Astrocyte (in vitro differentiated cells and primary cell): ENCODE measurements around the gene DLGAP1. TPM values are rescaled to one million over a fixed set of nuclear protein-coding genes. Genes with fewer than 3 reads are reported as not detected.

Source experiments
- DNase-seq: peaks from one replicate; pipeline ENCODE4 v3.0.0-alpha.2; 2010; ENCODE audit warnings: low read depth
- FAIRE-seq: peaks from 2 replicates; lab custom pipeline; 2011; peaks lifted over from hg19 to GRCh38; lab: Jason Lieb, UNC
- H2AFZ ChIP-seq: 2 replicates; pipeline ENCODE4 v1.6.0; 2012; ENCODE audit warnings: low read depth, low read length, inconsistent platforms
- H3K27ac ChIP-seq: 2 replicates; pipeline ENCODE4 v1.5.1; 2011; ENCODE audit warnings: low read depth, low read length, inconsistent platforms
- H3K27me3 ChIP-seq: 2 replicates; pipeline ENCODE4 v1.6.0; 2011; ENCODE audit warnings: low read length, inconsistent platforms; ENCODE audit not compliant: insufficient read depth
- H3K36me3 ChIP-seq: 2 replicates; pipeline ENCODE4 v1.5.1; 2011; ENCODE audit warnings: low read length, inconsistent platforms; ENCODE audit not compliant: insufficient read depth
- H3K4me1 ChIP-seq: 2 replicates; pipeline ENCODE4 v1.5.1; 2011; ENCODE audit warnings: low read length, inconsistent platforms; ENCODE audit not compliant: insufficient read depth
- H3K4me2 ChIP-seq: 2 replicates; pipeline ENCODE4 v1.6.0; 2012; ENCODE audit warnings: low read length, inconsistent platforms
- H3K4me3 ChIP-seq: 2 replicates; pipeline ENCODE4 v1.5.1; 2011; ENCODE audit warnings: low read depth, mild to moderate bottlenecking, low read length, inconsistent platforms; ENCODE audit not compliant: insufficient read depth
- H3K79me2 ChIP-seq: 2 replicates; pipeline ENCODE4 v1.6.0; 2012; ENCODE audit warnings: mild to moderate bottlenecking, low read length, inconsistent platforms; ENCODE audit not compliant: insufficient read depth
- H3K9ac ChIP-seq: 2 replicates; pipeline ENCODE4 v1.6.0; 2012; ENCODE audit warnings: mild to moderate bottlenecking, low read length, inconsistent platforms
- H3K9me3 ChIP-seq: 2 replicates; pipeline ENCODE4 v1.5.1; 2012; ENCODE audit warnings: low read depth, mild to moderate bottlenecking, low read length, inconsistent platforms; ENCODE audit not compliant: insufficient read depth
- H4K20me1 ChIP-seq: 2 replicates; pipeline ENCODE4 v1.6.0; 2012; ENCODE audit warnings: low read length, inconsistent platforms; ENCODE audit not compliant: insufficient read depth
- H3K27ac Mint-ChIP-seq: one replicate; pipeline ENCODE4 v1.8.0; 2021; ENCODE audit warnings: mild to moderate bottlenecking, mixed read lengths; ENCODE audit not compliant: unreplicated experiment
- H3K27me3 Mint-ChIP-seq: one replicate; pipeline ENCODE4 v1.8.0; 2021; ENCODE audit warnings: low read depth, mixed read lengths; ENCODE audit not compliant: unreplicated experiment
- H3K36me3 Mint-ChIP-seq: one replicate; pipeline ENCODE4 v1.8.0; 2021; ENCODE audit warnings: low read depth, mixed read lengths; ENCODE audit not compliant: unreplicated experiment
- H3K4me1 Mint-ChIP-seq: one replicate; pipeline ENCODE4 v1.8.0; 2021; ENCODE audit warnings: low read depth, mixed read lengths; ENCODE audit not compliant: unreplicated experiment
- H3K4me3 Mint-ChIP-seq: one replicate; pipeline ENCODE4 v1.8.0; 2021; ENCODE audit warnings: mild to moderate bottlenecking, moderate library complexity, mixed read lengths; ENCODE audit not compliant: unreplicated experiment
- H3K9me3 Mint-ChIP-seq: one replicate; pipeline ENCODE4 v1.8.0; 2021; ENCODE audit warnings: mild to moderate bottlenecking, mixed read lengths; ENCODE audit not compliant: unreplicated experiment
- CTCF ChIP-seq: IDR thresholded peaks from 2 replicates; pipeline ENCODE4 v1.5.1; 2011; ENCODE audit warnings: low read depth, mild to moderate bottlenecking, inconsistent platforms, low read length, moderate library complexity; ENCODE audit not compliant: insufficient read depth
- EZH2 ChIP-seq: IDR thresholded peaks from 2 replicates; pipeline ENCODE4 v1.6.1; 2012; ENCODE audit warnings: mild to moderate bottlenecking, low read length, inconsistent platforms; ENCODE audit not compliant: insufficient read depth
- total RNA-seq: library from RNA; stranded (reverse); gene quantifications from 2 replicates; pipeline ENCODE4 v1.2.1, GENCODE V29; 2021

Gene DLGAP1
- total RNA-seq, 1 donor from 2014 or later, result 2.3 TPM

- no peaks in the 10 kb centered on the region for H3K4me1 ChIP-seq
- no peak for FAIRE-seq
- Mint-ChIP-seq H3K27me3 (no peaks in the 10 kb centered on the region), H3K27ac (no peak overlapping the region), H3K36me3 (no peaks in the 10 kb centered on the region), H3K4me3 (no peak overlapping the region), H3K4me1 (peaks cover 4% of the 10 kb centered on the region), H3K9me3 (no peaks in the 10 kb centered on the region)
- DNase-seq, result no peak
- H3K4me3 ChIP-seq, result no peak overlapping the region
- TF ChIP-seq CTCF (no peak), EZH2 (no peak)
- H4K20me1 ChIP-seq, result no peaks in the 10 kb centered on the region
- no peaks in the 10 kb centered on the region for H3K36me3 ChIP-seq
- H3K27ac ChIP-seq, result no peak overlapping the region
- H3K9ac ChIP-seq, result no peak overlapping the region
- no peaks in the 10 kb centered on the region for H3K9me3 ChIP-seq
- H2AFZ ChIP-seq, result no peak overlapping the region
- no peaks in the 10 kb centered on the region for H3K27me3 ChIP-seq
- H3K4me2 ChIP-seq, result no peak overlapping the region
- no peaks in the 10 kb centered on the region for H3K79me2 ChIP-seq
Measured at GRCh38 chr18:4238966-4239365, 216.1 kb downstream of the DLGAP1 start.

- Mint-ChIP-seq H3K4me1 (peaks cover 4% of the 10 kb centered on the region), H3K36me3 (no peaks in the 10 kb centered on the region), H3K27me3 (no peaks in the 10 kb centered on the region)
Measured at GRCh38 chr18:4237664-4238041, 217.5 kb downstream of the DLGAP1 start.

More at GRCh38 chr18:4237664-4238041, 217.5 kb downstream of the DLGAP1 start:
- no peak overlapping the region for H2AFZ ChIP-seq
- H3K9me3 ChIP-seq, result no peaks in the 10 kb centered on the region
- H3K27me3 ChIP-seq, result no peaks in the 10 kb centered on the region
- Mint-ChIP-seq H3K9me3 (no peaks in the 10 kb centered on the region), H3K4me3 (no peak overlapping the region), H3K27ac (no peak overlapping the region)
- no peaks in the 10 kb centered on the region for H3K79me2 ChIP-seq
- FAIRE-seq (no peak), DNase-seq (no peak)
- no peaks in the 10 kb centered on the region for H3K4me1 ChIP-seq
- no peak overlapping the region for H3K9ac ChIP-seq
- H4K20me1 ChIP-seq, result no peaks in the 10 kb centered on the region
- no peak overlapping the region for H3K4me2 ChIP-seq
- TF ChIP-seq EZH2 (no peak), CTCF (no peak)
- H3K27ac ChIP-seq, result no peak overlapping the region
- H3K4me3 ChIP-seq, result no peak overlapping the region
- H3K36me3 ChIP-seq, result no peaks in the 10 kb centered on the region
